HG02973 (cell line): ENCODE data around the gene AMT.
"Not testable (repeated sequence)": the region's sequence is repeated elsewhere in the genome, so short reads cannot be mapped to it uniquely, and the experiment has no call there.

ENCODE experiments used
- ATAC-seq: cut with Tn5 transposase; IDR thresholded peaks from one replicate; pipeline ENCODE4 v1.9.1; 2021; ENCODE audit warnings: moderate library complexity; ENCODE audit not compliant: unreplicated experiment

AMT gene

DNA sequence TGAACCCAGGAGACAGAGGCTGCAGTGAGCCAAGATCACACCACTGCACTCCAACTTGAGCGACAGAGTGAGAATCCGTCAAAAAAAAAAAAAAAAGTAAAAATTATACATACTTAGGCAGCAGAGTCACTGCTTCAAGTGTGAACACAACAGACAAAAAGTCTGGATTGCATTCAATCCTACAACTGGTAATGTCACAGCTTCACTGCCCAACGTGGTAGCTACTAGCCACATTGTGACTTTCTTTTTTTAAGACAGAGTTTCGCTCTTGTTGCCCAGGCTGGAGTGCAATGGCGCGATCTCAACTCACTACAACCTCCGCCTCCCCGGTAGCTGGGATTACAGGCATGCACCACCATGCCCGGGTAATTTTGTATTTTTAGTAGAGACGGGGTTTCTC, 31.0 kb downstream of the AMT start:
- ATAC-seq: not testable (repeated sequence)

DNA sequence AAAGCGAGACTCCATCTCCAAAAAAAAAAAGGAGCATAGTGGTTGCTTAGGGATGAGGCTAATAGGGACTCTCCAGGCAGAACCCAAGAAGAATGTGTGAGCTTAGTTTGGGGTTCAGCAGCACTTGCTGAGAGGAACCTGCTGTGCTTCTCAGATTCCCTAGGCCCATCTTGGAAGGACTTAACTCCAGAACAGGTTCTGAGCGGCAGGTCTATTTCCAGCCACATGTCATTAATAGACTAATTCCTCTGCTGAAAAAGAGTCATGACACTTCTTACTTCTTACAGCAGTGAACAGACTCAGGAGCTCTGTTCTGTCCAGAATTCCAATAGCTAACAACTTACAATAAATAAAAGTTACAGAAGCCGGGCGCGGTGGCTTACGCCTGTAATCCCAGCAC, 33.0 kb downstream of the AMT start:
- no peak for ATAC-seq

- no peak for ATAC-seq
Observed at GRCh38 chr3:49388289-49388820, 33.9 kb downstream of the AMT start.

DNA sequence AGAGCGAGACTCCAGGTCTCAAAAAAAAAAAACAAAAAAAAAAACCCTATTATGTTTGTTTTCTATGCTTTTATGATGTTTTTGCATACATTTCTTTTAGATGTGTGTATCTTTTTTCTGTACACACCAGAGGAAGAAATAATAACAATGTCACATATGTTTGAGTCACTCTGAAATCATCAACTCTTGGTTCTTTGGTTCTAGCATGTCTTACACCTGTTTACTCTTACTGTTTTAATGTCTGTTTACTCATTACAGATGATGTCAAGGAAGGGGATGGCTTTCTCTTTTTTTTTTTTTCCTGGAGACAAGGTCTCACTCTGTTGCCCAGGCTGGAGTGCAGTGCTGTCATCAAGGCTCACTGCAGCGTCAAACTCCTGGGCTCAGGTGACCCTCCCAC, 34.6 kb downstream of the AMT start:
- ATAC-seq: no peak

DNA sequence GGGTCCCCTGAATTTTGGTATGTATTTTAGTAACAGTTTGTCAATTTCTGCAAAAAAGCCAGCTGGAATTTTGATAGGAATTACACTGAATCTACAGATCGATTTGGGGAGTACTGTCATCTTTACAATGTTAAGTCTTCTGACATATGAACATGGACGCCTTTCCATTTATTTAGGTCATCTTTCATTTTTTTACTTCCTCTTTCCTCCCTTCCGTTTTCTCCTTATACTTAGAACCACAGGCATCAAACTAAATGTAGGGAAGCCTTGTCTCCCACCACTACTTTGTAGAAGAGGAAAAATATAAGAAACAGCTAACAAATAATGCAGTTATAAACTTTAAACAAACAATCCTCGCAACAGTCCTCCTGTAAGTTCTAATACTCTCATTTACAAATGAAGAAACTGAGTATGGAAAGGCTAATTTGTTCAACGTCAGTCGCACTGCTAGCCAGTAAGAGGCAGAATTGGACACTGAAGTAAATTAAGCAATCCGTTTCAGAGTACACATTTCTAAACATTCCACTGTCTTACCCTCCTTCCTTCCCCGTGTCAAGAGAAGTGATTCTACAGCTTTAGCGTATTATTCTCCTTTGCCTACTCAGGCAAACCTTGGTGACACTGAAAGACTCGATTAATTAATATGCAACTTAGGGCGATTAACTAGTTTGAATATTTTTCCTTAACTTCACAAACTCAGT, 36.1 kb downstream of the AMT start:
- ATAC-seq: no peak

DNA sequence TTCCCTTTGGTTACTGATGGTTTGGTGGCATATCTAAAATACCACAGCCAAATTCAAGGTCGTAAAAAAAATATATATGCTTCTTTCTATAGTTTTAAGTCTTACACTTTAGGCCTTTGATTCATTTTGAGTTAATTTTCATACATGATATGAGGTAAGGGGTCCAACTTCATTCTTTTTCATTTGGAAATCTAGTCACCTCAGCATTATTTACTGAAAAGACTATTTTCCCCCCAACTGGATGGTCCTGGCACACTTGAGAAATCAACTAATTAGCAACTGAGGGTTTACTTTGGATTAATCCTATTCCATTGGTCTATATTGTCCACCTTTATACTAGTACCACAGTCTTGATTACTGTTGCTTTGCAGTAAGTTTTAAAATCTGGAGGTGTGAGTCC, 36.7 kb downstream of the AMT start:
- no peak for ATAC-seq

DNA sequence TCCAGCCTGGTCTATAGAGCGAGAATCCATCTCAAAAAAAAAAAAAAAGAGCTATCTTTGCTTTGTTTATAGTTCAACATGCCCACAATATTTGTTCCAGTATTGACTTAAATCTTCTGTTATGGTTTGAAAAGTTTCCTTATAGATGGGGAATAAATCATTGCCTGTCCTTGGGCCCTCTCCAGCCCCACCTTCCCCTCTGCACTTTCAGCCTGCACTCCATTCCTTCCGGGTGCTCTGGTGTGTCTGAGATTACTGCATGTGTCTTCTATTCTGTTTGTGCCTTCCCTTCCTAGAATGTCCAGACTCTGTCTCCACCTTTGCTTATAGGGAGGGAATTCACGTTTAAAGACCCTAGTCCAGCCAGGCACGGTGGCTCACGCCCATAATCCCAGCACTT, 38.9 kb downstream of the AMT start:
- ATAC-seq: no peak

DNA sequence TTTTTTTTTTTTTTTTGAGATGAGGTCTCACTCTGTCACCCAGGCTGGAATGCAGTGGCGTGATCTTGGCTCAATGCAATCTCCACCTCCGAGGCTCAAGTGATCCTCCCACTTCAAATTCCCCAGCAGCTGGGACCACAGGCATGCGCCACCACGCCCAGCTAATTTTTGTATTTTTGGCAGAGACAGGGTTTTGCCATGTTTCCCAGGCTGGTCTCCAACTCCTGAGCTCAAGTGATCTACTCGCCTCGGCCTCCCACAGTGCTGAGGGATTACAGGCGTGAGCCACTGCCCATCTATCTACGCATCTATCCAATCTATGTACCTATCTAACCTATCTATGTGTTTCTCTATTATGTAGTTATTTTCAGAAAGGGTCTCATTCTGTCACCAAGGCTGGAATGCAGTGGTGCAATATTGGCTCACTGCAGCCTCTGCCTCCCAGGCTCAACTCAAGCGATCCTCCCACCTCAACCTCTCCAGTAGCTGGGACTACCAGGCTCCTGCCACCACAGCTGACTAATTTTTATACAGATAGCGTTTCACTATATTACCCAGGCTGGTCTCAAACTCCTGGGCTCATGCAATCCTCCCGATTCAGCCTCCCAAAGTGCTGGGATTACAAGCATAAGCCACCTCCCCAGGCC, 43.9 kb downstream of the AMT start:
- ATAC-seq: no peak

DNA sequence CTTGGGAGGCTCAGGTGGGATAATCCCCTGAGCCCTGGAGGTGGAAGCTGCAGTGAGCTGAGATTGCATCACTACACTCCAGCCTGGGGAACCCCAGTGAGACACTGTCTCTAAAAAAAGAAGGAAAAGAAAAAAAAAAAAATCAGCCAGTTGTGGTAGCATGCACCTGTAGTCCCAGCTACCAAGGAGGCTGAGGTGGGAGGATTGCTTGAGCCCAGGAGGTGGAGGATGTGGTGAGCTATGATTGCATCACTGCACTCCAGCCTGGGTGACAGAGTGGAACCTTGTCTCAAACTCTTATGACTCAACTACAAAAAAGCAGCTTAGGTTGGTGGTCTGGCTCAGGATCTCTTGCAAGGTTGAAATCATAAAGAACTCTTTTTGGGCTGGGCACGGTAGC, 44.8 kb downstream of the AMT start:
- no peak for ATAC-seq

DNA sequence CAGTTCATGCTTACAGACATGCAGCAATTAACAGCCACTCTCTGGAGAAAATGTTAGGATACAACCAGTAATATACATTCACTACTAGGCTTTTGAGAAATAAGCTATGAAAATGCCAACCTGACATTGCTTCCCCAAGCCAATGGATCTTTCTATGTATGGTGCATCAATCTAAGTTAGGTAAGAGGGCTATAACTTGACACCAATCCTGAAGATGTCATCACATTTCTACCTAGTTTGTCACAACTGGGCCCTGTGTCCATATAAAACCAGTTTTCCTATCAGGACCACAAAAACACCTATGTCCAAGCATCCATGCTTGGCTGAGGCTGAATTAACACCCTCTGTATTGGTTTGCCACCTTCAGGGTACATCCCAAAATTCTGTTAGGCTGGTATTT, 50.3 kb downstream of the AMT start:
- no peak for ATAC-seq

DNA sequence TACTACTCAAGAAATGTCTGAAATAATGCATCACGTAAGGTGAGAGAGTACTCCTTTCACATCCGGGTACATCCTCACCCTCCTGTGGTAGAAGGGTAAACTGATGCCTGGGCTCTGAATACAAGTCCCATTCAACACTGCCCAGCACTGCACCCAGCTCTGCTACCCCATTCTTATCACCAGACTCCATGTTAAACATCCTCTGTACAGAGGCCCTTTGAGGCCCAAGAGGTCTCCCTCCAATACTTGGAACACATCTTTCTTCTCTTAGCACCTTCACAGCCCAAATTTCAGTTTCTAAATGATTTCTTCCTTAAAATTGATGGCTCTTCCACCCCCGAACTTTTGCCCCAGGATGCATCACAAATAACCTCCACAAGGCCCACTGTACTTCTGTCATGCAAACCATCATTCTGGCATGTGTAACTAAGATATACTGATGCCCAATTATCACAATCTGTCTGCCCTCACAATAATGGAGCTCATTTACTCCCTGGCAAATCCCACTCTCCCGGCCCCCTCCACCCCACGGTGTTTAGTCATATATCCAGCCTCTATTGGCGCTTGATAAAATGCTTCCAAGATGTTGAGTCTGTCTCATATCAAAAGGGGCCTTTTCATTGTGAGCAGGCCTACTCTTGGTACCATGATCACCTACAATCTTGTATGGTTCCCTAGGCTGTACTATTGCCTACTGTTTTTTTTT, 51.5 kb downstream of the AMT start:
- no peak for ATAC-seq
